BE2C (cell line): ENCODE results near the gene CBARP.

ENCODE experiments used
- DNase-seq: peaks from one replicate; pipeline ENCODE4 v3.0.0-alpha.2; 2020
- H3K27me3 ChIP-seq: fragments of 250-450 bp; sonication (Bioruptor Pico); 2 replicates; pipeline ENCODE4 v1.5.1; 2020; ENCODE audit warnings: mild to moderate bottlenecking
- H3K36me3 ChIP-seq: fragments of 250-450 bp; sonication (Bioruptor Pico); 2 replicates; pipeline ENCODE4 v1.5.1; 2020; ENCODE audit warnings: mild to moderate bottlenecking
- H3K4me1 ChIP-seq: fragments of 250-450 bp; sonication (Bioruptor Pico); 2 replicates; pipeline ENCODE4 v1.5.1; 2020
- H3K4me3 ChIP-seq: 2 replicates; pipeline ENCODE4 v1.5.1; 2011; ENCODE audit warnings: low read depth, low read length
- H3K9me3 ChIP-seq: fragments of 250-450 bp; sonication (Bioruptor Pico); 2 replicates; pipeline ENCODE4 v1.5.1; 2020
- TF ChIP-seq, protein P1 (sequence below): IDR thresholded peaks from 2 replicates; pipeline ENCODE4 v1.5.1; 2012; ENCODE audit warnings: mild to moderate bottlenecking, low read depth, low read length

The CBARP gene

DNA sequence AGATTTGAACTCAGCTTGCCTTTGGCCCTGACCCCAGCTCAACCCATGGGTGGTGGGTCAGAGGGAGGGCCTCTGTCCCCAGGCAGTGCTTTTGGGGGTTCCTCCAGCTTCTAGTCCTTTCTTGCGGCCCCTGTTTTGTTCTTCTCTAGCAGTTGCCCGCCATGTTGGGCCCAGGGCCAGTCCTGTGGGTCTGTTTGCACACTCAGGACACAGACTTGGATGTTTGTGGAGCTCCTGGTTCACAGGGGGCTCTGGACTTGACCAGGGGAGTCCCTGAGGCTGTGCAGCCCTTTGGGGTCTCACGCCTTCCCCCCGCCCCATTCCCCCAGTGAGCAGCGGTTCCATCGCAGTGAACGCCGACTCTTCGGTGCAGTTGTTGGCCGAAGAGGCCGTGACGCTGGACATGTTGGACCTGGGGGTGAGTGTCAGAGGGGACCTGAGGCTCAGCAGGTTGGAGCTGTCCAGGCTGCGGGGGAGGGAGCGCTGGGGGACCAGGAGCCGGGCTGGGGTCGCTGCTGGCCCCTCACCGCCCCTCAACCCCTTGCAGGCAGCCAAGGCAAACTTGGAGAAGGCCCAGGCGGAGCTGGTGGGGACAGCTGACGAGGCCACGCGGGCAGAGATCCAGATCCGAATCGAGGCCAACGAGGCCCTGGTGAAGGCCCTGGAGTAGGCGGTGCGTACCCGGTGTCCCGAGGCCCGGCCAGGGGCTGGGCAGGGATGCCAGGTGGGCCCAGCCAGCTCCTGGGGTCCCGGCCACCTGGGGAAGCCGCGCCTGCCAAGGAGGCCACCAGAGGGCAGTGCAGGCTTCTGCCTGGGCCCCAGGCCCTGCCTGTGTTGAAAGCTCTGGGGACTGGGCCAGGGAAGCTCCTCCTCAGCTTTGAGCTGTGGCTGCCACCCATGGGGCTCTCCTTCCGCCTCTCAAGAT is 6.2 kb upstream of the CBARP start:
- Histone ChIP-seq H3K27me3 (no peaks in the 10 kb centered on the region), H3K36me3 (peaks cover 12% of the 10 kb centered on the region), H3K4me3 (no peak overlapping the region; the same call in 1 of the 2 replicates), H3K4me1 (peaks cover 20% of the 10 kb centered on the region), H3K9me3 (no peaks in the 10 kb centered on the region; the same call in 1 of the 2 replicates)
- TF ChIP-seq, protein P1, sequence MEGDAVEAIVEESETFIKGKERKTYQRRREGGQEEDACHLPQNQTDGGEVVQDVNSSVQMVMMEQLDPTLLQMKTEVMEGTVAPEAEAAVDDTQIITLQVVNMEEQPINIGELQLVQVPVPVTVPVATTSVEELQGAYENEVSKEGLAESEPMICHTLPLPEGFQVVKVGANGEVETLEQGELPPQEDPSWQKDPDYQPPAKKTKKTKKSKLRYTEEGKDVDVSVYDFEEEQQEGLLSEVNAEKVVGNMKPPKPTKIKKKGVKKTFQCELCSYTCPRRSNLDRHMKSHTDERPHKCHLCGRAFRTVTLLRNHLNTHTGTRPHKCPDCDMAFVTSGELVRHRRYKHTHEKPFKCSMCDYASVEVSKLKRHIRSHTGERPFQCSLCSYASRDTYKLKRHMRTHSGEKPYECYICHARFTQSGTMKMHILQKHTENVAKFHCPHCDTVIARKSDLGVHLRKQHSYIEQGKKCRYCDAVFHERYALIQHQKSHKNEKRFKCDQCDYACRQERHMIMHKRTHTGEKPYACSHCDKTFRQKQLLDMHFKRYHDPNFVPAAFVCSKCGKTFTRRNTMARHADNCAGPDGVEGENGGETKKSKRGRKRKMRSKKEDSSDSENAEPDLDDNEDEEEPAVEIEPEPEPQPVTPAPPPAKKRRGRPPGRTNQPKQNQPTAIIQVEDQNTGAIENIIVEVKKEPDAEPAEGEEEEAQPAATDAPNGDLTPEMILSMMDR, result peak; percentile 92
- peak; percentile 91 for DNase-seq

DNA sequence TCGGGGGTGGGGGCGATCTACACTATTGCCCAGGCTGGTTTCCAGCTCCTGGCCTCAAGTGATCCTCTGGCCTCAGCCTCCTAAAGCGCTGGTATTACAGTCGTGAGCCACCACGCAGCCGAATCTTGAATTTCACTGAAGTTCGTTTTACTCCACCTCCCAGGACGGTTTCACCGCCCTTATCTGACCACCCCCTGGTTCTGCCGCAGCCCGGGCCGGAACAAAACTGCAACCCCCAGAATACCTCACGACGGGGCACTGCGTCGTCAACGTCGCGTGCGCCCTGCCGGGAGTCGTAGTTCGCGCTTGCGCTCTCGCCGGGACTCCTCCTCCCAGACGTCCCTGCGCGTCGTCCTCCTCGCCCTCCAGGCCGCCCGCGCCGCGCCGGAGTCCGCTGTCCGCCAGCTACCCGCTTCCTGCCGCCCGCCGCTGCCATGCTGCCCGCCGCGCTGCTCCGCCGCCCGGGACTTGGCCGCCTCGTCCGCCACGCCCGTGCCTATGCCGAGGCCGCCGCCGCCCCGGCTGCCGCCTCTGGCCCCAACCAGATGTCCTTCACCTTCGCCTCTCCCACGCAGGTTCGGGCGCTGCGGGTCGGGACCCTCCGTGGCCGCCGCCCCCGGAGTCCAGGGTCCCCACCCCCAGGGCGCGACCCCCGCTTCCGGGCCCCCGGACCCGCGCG is 3.8 kb upstream of the CBARP start, which contains the start of gene ATP5F1D:
Gene ATP5F1D (plus strand): TSS at position 335 of the 679 bp plus-strand sequence. CDS start 100 bp downstream, at position 435.
- Histone ChIP-seq H3K4me3 (peak within 1 kb of the TSS; percentile 76), H3K36me3 (peaks cover 12% of the 10 kb centered on the region), H3K27me3 (no peaks in the 10 kb centered on the region), H3K9me3 (no peaks in the 10 kb centered on the region), H3K4me1 (peaks cover 16% of the 10 kb centered on the region)
- TF ChIP-seq, protein P1, result no peak
- DNase-seq, result peak; percentile 96

DNA sequence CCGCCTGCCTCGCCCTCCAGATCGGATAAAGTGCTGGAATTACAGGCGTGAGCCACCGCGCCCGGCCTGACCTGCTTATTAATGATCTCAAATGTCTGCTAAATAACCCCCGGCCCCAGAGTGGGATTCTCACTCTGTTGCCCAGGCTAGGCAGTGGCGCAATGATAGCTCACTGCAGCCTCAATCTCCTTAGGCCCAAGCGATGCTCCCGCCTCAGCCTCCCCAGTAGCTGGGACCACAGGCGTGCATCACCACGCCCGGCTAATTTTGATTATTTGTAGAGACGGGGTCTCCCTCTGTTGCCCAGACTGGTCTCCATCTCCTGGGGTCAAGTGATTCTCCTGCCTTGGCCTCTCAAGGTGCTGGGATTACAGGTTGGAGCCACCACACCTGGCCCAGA is 3.1 kb upstream of the CBARP start:
- H3K4me3 ChIP-seq, result peak overlapping the region; percentile 76
- H3K9me3 ChIP-seq, result no peaks in the 10 kb centered on the region
- no peak for DNase-seq
- TF ChIP-seq, protein P1, result no peak
- H3K36me3 ChIP-seq, result peaks cover 12% of the 10 kb centered on the region
- no peaks in the 10 kb centered on the region for H3K27me3 ChIP-seq
- peaks cover 12% of the 10 kb centered on the region for H3K4me1 ChIP-seq

DNA sequence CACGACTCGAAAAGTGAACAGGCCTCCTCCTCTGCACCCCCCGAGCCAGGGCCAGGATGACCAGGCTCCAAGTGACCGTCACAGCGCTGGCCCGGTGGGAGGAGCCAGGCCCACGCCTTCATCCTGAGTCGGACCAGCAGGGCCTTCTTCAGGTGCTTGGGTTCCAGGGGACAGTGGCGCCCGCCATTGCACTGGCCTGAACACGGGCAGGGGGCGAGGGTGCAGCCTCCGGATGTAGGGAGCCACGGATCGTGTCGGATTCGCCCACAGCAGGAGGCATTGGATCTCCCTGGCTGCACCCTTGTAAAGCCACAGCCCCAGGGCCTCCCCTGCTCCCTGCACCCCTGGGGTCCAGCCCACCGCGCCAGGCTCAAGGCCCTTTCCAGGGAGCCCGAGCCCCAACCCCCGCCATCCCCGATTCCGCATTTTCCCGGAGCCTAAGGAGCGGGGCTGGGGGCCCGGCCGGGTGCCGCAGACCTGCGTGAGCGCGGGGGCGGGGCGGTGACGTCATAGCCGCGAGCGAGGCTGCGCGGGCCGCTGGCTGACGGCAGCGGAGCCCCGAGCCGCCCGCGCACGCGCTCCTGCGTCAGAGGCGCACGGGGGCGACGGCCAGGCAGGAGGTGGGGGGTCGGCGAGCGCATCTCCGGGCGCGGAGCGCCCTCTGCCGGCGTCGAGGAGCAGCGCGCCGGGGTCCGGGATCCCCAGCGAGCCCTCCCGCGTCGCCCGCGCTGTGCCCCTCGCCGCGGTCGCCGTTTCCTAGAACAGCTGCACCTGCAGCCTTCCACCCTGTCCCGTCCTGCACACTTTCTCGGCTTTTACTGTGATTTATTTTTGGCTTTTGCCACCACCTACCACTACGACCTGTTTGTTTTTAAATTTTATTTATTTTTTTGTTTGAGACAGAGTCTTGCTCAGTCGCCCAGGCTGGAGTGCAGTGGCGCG is 2.3 kb upstream of the CBARP start:
- peak; percentile 93 for DNase-seq
- Histone ChIP-seq H3K4me1 (peaks cover 9% of the 10 kb centered on the region), H3K4me3 (peak overlapping the region; percentile 51), H3K27me3 (no peaks in the 10 kb centered on the region), H3K36me3 (peaks cover 16% of the 10 kb centered on the region), H3K9me3 (no peaks in the 10 kb centered on the region)
- TF ChIP-seq, protein P1, result peak; percentile 53

DNA sequence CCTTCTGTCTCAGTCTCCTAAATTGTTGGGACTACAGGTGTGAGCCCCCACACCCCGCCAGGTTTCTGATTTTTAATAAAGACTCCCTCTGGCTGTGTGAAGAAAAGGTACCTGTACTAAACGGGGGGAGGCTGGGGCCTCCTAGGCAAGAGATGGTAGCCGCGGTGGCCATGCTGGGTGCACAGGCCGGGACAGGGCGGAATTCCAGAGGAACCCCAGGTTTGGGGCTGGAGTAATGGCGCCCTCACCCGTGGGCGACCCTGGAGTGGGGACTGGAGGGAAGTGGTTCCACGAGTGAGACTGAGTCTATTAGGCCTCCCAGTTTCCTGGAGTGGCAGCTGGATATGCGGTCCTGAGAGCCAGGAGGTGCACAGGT is 1.6 kb upstream of the CBARP start:
- H3K9me3 ChIP-seq, result no peaks in the 10 kb centered on the region
- peaks cover 3% of the 10 kb centered on the region for H3K4me1 ChIP-seq
- no peak for DNase-seq
- peaks cover 16% of the 10 kb centered on the region for H3K36me3 ChIP-seq
- H3K4me3 ChIP-seq, result no peak overlapping the region
- TF ChIP-seq, protein P1, result no peak
- H3K27me3 ChIP-seq, result no peaks in the 10 kb centered on the region
